ENCODE measurements around the gene CCL5.

CCL5 gene

DNA sequence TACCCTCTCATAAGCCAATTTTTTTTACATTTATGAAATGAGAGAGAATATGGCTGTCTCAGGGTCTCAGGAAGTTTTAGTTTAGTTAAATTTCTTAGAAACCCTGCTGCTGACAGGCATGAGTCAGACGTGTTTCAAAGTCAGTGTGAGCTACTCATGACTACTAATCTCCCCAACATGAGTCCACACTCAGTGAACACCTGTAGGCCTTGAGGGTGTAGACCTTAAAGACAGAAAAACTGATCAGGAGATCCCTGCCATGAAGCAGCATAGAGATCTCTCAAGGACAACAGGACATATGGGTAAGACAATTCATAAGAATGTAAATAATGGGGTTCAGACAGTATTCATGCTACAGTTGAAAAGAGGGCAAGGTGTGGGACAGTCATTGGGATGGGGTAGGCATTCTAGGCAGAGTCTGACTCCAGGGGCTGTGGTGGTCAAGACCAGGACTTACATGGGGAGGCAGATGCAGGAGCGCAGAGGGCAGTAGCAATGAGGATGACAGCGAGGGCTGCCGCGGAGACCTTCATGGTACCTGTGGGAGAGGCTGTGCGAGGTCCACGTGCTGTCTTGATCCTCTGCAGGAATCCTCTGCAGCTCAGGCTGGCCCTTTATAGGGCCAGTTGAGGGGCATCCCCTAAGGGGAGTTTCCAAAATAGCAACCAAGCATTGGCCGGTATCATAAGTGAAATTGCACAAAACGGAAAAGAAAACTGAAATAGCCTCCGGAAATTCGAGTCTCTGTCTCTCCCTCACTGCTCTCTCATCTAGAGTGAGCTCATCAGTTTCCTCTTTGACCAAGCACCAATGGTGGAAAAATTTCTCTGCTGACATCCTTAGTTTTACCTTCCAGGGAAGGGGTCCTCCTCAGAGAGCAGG is at the start of gene CCL5:
Gene CCL5, minus strand, starts transcription at position 588 of the 882 bp plus-strand sequence.
- no peak for DNase-seq (ENCODE audit: low spot score)

DNA sequence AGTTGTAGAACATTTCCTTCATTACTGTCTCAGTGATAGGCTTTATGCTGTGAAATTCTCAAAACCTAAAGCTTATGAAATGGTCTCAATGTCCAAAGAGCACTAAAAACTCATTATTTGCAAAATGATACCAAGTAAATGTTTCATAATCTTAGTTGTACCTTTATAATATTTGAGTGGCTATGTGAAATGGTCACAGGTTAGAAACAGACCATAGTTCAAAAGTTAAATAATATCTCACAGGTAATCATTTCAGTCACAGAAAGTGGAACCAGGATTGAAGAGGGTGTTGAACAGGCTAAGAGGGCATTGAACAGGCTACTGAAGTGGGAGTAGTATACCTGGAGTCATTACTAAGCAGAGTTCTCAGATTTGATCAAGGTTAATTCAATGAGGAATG is 47.6 kb upstream of the CCL5 start:
- no peak for DNase-seq (ENCODE audit: low spot score)

DNA sequence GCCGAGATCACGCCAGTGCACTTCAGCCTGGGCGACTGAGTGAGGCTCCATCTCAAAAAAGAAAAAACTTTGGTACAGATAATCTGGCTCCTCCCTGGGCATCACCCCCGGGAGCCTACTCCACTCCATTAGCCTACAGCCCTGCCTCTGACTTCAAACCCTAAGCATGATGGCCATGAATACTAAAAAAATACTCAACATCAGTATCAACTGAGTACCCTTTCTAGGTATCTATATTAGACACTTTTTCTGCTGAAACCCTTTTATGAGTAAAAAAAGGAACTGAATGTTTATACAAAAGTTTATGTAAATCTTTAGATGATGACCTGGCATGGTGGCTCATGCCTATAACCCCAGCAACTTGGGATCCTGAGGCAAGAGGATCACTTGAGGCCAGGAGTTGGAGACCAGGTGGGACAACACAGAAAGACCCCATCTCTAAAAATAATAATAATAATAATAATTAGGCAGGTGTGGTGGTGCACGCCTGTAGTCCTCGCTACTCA is 43.5 kb upstream of the CCL5 start:
- DNase-seq (ENCODE audit: low spot score) = no peak

DNA sequence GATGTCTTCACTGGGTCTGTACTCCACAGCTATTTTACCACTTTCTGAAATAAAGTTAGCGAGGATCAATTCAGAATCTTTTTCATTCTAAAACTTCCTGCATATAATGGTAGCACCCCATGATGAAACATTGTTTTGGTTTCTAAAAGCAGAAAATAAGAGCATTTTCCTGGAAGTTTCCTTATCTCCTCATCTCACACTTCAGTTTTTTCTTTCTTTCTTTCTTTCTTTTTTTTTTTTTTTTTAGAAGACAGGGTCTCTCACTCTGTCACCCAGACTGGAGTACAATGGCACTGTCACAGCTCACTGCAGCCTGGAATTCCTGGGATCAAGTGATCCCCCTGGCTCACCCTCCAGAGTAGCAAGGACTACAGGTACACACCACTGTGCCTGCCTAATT is 40.1 kb upstream of the CCL5 start:
- DNase-seq (ENCODE audit: low spot score) = no peak

DNA sequence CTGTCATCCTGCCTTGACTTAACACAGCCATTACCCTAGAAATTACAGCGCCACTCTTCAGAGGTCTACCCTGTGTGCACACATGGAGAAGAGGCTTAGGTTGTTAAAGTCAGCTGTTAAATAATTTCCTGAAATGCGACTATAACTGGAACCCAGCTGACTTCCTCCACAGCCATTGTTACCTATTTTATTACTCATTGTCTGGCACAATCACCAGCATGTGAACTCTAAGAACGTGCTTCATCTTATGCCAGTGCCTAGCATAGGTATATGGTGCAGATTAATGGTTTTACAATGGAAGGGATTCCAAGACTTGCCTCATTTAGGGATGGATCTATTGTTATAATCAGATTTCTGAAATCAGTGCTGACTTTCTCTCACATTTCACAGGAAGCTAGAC is 38.5 kb upstream of the CCL5 start:
- no peak for DNase-seq (ENCODE audit: low spot score)

DNA sequence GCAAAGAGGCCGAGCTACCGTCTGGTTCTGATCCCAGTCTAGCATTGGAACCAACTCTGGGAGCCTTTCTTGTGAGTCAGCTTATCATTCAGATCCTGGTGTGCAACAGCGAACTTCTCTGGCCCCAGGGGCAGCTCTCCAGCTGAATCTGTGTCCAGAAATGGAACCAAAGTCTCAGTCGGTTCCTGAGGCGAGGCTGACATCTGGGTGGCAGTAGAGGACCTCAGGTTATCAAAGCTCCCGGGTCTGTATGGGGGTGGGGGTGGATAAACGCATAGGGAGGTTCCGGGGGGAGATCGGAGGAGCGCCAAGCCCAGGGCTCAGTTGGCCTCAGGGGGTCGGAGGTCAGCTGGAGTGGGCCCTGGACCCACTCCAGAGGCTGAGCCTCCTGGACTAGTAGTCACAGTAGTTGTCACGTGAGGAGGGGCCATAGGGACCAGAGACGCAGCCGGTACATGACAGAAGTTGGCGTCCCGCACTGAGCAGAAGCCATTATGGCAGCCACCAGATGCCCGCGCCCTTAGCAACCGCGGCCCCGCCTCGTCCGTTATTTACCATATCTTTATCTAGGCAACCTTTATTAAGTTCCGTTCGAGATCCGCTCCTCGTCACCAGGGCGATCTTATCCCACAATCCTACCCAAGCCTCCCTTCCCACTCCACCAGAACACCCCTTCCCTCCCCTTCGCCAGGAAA is 37.5 kb upstream of the CCL5 start:
- DNase-seq (ENCODE audit: low spot score) = no peak

DNA sequence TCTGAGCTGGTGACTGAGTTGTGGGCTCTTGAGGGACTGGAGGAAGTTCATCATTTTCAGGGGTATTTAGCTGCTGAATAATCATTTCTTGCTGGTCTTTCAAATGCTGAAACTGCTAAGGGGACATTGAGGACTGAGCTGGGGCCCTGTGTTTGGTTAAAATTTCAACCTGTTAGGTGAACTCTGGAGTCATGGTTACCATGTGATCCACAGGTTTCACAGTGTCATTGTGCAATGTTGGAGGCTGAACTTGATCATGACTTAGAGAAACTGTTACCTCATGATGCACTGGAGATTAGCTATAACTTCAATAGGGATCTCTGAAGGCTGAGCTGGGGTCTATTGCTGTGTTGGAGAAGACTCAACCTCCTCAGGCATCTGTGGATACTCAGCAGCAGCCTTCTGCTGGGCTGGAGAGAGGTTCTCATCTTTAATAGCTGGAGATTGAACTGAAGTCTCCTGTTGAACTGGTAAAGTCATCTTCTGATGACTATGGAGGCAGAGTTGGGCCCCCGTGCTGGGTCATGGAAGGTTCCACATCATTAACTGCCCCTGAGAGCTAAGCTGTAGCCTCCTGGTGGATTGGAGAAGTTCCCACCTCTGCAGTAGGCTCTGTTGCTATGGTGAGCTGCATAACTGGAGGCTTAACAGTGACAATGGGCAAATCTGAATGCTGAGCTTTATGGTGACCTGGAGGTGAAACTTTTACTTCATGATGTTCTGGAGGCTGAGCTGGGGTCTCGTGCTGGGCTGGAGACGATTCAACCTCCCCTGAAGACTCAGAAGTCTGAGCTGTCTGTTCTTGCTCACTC is 35.2 kb upstream of the CCL5 start:
- no peak for DNase-seq (ENCODE audit: low spot score)

DNA sequence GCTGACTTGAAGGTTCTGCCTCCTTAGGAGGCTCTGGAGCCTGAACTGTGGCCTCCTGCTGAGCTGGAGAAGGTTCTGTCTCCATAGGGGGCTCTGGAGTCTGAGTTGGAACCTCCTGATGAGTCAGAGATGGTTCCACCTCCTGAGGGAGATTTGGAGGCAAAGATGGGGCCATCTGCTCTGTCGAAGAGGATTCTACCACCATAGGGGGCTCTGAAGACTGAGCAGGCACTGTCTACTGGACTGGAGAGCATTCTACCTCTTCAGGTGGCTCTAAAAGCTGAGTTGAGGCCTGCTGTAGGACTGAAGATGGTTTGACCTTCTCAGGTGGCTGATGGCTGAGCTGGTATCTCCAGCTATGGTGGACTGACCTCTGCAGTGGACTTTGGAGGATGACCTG is 34.2 kb upstream of the CCL5 start:
- DNase-seq (ENCODE audit: low spot score) = no peak

DNA sequence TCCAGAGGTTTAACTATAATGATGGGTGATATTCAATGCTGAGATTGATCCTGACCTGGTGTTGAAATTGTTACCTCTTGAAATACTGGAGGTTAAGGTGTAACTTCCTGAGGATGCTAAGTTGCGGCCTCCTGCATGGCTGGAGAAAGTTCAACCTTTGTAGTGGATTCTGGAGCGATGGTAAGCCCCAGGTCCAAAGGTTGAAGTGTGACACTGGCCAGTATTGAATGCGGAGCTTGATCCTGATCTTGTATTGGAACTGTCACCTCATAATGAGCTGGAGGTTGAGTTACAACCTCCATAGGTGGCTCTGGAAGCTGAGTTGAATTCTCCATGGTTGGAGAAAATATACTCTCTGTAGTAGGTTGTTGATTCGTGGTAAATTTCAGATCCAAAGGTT is 33.4 kb upstream of the CCL5 start:
- DNase-seq (ENCODE audit: low spot score) = no peak

DNA sequence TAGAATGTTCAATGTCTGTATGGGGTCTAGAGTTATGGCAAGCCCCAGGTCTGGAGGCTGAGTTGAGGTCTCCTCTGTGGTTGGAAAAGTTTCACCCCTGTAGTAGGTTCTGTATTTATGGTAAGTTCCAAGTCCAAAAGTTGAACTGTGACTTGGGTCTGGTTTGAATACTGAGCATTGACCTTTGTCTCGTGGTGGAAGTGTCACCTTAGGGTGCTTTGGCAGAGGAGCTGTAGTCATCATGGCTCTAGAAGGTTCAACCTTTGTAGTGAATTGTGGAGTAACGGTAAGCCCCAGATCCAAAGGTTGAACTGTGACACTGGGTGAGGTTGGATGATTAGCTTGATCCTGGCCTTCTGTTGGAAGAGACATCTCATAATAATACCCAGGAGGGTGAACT is 32.8 kb upstream of the CCL5 start:
- DNase-seq (ENCODE audit: low spot score) = no peak

DNA sequence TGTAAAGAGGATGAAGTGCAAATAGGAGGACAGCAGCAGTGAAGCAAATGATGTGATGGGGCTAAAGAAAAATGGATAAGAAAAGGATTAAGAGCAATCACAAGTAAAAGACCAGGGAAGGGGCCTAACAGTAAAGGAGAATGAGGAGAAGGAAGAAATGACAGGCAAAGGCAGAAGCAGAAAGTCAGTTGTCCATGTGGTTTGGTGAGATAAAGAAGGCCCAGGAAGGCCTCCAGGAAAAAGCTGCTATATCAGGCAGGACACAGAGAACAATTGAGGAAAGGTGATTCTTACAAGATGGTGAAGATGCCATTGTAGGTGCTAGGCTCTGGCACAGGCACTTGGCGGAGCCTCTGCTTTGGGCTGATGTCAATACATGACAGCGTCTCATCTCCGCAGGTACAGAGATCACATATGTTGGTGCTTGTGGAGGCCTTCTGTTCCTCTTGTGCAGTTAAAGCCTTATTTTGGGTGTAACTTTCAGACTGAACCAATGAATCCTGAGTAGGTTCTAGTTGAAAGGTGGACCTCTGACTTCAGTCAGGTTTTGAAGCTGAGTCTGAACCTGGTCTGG is 32.3 kb upstream of the CCL5 start:
- no peak for DNase-seq (ENCODE audit: low spot score)

DNA sequence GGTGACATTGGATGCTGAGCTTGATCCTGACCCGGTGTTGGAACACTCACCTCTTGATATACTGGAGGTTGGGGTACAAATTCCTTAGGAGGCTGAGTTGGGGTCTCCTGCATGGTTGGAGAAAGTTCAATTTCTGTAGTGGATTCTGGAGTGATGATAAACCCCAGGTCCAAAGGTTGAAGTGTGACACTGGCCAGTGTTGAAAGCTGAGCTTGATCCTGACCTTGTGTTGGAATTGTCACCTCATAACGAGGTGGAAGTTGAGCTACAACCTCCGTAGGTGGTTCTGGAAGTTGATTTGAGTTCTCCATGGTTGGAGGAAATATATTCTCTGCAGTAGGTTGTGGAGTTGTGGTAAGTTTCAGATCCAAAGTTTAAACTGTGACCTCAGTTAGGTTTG is 29.2 kb upstream of the CCL5 start:
- DNase-seq (ENCODE audit: low spot score) = no peak

DNA sequence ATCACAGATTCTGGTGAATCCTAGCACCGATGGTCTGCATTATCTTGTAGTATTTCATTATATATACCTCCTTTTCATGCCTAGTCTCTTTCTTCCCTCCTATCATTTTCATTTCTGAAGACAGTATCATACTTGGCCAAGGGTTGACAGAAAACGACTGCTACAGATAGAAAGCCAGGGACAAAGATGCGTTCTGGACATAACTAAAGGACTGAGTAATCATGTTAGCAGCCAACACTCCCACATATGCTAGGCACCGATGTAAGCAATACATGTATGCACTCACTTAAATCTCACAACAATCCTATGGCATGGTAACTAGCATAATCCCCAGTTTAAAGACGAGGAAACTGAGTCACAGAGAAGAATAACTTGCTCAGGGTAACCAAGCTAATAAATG is 27.5 kb upstream of the CCL5 start:
- no peak for DNase-seq (ENCODE audit: low spot score)

DNA sequence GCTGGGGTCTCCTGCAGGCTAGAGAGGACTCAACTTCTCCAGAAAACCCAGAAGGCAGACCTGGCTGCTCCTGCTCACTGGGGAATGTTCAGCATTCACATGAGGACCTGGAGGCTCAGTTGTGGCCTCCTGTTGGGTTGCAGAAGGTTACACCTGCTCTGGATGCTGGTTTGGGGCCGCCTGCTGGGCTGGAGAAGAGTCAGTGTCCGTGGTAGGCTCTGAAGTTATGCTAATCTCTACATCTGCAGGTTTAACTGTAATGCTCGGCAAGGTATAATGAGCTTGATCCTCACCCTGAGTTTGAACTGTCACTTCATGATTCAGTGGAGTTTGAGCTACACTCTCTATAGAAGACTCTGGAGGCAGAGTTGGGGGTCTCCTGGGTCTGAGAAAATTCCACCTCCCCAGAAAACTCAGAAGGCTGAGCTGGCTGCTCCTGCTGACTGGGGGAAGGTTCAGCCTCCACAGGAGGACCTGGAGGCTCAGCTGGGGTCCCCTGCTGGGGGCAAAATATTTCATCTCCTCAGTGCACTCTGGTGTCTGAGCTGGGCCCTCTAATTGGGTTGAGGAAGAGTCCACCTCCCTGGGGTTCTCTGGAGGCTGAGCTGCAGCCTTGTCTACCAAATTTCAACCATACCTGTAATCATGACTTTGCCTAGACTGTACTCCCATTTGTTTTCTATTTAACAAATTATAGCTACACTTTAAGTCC is 26.9 kb upstream of the CCL5 start:
- no peak for DNase-seq (ENCODE audit: low spot score)

DNA sequence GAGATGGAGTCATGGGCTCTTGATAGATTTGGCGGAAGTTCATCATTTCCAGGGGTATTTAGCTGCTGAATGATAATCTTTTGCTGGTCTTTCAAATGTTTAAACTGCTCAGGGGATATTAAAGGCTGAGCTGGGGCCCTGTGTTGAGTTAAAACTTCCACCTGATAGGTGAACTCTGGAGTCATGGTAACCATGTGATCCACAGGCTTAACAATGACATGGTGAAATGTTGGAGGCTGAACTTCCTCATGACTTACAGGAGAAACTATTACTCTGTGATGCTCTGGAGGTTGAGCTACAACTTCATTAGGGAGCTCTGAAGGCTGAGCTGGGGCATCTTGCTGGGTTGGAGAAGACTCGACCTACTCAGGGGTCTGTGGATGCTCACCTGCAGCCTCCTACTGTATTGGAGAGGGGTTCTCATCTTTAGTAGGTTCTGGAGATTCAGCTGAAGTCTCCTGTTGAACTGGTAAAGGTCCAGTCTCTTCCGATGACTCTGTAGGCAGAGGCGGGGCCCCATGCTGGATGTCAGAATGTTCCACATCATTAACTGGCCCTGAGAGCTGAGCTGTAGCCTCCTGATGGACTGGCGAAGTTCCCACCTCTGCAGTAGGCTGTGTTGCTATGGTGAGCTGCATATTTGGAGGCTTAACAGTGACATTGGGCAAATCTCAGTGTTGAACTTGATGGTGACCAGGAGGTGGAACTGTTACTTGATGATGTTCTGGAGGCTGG is 26.2 kb upstream of the CCL5 start:
- DNase-seq (ENCODE audit: low spot score) = no peak

DNA sequence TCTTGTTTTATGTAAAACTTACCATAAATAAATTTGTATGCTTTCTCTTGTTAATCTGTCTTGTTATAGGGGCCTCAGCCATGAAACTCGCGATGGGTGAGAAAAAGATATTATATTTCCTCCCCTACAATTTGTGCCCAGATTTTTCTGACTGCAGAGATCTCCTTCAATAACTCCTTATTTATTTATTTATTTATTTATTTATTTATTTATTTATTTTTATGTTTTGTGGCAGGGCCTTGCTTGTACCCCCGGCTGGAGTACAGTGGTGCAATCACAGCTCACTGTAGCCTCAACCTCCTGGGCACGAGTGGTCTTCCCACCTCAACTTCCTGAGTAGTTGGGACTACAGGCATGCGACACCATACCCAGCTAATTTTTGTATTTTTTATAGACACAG is 23.3 kb upstream of the CCL5 start:
- no peak for DNase-seq (ENCODE audit: low spot score)

DNA sequence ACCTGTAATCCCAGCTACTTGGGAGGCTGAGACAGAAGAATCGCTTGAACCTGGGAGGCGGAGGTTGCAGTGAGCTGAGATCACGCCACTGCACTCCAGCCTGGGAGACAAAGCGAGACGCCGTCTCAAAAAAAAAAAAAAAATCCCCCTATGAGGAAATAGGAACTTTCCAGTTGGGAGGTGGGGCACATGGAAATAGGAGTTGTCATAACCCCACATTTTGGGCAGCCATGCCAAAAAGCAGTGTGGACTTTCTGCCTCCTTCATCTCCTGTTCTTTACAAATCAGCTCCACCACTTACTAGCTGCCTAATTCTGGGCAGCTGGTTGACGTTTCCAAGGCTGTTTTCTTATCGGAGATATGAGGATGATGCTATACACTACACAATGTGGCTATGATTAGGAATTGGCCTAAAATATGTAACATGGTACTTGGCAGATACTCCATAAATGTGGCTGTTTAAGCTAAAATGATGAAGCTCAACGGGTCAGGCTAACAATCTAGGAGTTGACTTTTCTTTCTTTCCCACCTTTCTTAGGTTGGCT is 21.5 kb upstream of the CCL5 start:
- no peak for DNase-seq (ENCODE audit: low spot score)

DNA sequence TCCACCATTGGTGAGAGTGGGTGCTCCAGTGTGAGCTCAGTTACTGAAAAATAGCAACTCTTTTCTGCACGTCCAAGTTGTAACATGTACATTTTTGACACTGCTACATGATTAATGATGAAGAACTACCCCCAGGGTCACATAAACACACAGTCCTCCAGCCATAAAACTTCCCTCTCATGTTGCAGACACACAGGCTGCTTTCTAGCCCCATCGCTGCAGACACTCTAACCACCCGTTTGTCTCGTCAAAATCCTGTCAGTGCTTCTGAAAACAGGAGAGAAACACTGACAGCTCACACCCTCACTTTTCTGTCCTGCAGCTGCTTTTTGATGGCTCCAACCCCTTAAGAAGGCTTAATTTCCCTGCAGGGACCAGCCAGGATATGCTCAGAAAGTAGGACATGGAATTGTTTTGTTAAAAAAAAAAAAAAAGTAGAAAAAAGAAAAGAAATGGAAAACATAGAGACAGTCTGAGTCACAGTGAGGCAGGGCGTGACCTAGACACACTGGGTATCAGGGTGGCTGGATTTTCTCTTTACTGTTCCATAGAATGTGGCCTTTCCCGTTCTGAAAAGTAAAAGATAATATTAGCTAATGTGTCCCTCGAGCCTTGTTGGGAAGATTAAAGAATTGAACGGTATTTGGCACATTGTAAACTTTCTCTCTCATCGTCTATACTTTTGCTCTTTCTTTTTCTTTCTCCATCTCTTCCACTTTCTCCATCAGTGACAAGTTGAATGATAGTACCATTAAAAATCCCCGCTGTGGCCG is 20.7 kb upstream of the CCL5 start:
- DNase-seq (ENCODE audit: low spot score) = no peak

DNA sequence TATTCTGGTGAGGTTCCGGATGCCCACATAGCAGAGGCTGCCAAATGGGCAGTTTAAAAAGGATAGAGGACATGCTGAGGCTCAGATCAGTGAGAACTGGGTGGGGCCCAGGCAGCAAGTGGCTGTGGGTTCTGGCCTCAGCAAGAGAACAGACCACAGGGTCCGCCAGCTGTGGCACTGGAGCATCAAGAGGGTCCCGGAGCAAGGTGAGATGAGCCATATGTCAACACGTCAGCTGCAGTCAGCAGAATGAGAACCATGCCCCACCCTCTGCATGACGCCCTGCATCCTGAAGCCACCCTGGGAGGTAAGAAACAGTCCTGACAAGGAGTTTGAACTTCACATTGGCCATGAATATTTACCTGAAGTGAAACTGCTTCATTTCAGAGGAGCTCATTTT is 20.1 kb upstream of the CCL5 start:
- DNase-seq (ENCODE audit: low spot score) = no peak
